Keratinocyte (primary cell): ENCODE results near the gene SH2D6. TPM values are rescaled to one million over a fixed set of nuclear protein-coding genes. Genes with fewer than 3 reads are reported as not detected.

Source experiments
- DNase-seq: peaks from one replicate; pipeline ENCODE4 v3.0.0-alpha.2; 2011; ENCODE audit warnings: low read depth, missing footprints, low spot score
- FAIRE-seq: peaks from 2 replicates; lab custom pipeline; 2011; peaks lifted over from hg19 to GRCh38; lab: Jason Lieb, UNC
- H2AFZ ChIP-seq: 2 replicates; pipeline ENCODE4 v1.6.0; 2012; ENCODE audit warnings: low read length, control low read depth, inconsistent platforms; ENCODE audit not compliant: control insufficient read depth
- H3K27ac ChIP-seq: 2 replicates; pipeline ENCODE4 v1.5.1; 2011; ENCODE audit warnings: low read length; ENCODE audit not compliant: control insufficient read depth, insufficient read depth
- H3K27me3 ChIP-seq: 3 replicates; pipeline ENCODE4 v1.6.0; 2011; ENCODE audit warnings: low read length; ENCODE audit not compliant: control insufficient read depth, insufficient read depth; ENCODE audit errors: extremely low read depth
- H3K36me3 ChIP-seq, 2 experiments: 2 replicates in 1 of 2; 3 replicates in 1 of 2; pipeline ENCODE4 v1.5.1; 2011; ENCODE audit warnings: low read length in 2 of 2, mild to moderate bottlenecking in 1 of 2; ENCODE audit not compliant: control insufficient read depth in 2 of 2, insufficient read depth in 2 of 2; ENCODE audit errors: extremely low read depth in 1 of 2
- H3K4me1 ChIP-seq: 3 replicates; pipeline ENCODE4 v1.5.1; 2011; ENCODE audit warnings: low read length; ENCODE audit not compliant: control insufficient read depth, insufficient read depth; ENCODE audit errors: extremely low read depth
- H3K4me2 ChIP-seq: 3 replicates; pipeline ENCODE4 v1.6.0; 2011; ENCODE audit warnings: low read depth, low read length; ENCODE audit not compliant: control insufficient read depth, insufficient read depth; ENCODE audit errors: extremely low read depth
- H3K4me3 ChIP-seq, 3 experiments: fragments of 200-600 bp in 1 of 3; sonication (generic) in 1 of 3; 2 replicates in 2 of 3; 3 replicates in 1 of 3; pipeline ENCODE4 v1.5.1; 2011 to 2016; ENCODE audit warnings: low read length in 3 of 3, mild to moderate bottlenecking in 3 of 3, control low read depth in 2 of 3, inconsistent platforms in 1 of 3, low read depth in 1 of 3, mixed read lengths in 1 of 3, mixed run types in 1 of 3, moderate library complexity in 1 of 3; ENCODE audit not compliant: control insufficient read depth in 2 of 3, insufficient read depth in 2 of 3; ENCODE audit errors: extremely low read depth in 1 of 3
- H3K79me2 ChIP-seq: 2 replicates; pipeline ENCODE4 v1.6.0; 2012; ENCODE audit warnings: low read length; ENCODE audit not compliant: control insufficient read depth, insufficient read depth
- H3K9ac ChIP-seq: 3 replicates; pipeline ENCODE4 v1.6.0; 2011; ENCODE audit warnings: low read length; ENCODE audit not compliant: control insufficient read depth, insufficient read depth; ENCODE audit errors: extremely low read depth
- H3K9me1 ChIP-seq: 3 replicates; pipeline ENCODE4 v1.6.0; 2011; ENCODE audit warnings: low read length; ENCODE audit not compliant: control insufficient read depth, insufficient read depth; ENCODE audit errors: extremely low read depth
- H3K9me3 ChIP-seq: 2 replicates; pipeline ENCODE4 v1.5.1; 2012; ENCODE audit warnings: low read depth, low read length; ENCODE audit not compliant: control insufficient read depth
- H4K20me1 ChIP-seq: 3 replicates; pipeline ENCODE4 v1.6.0; 2011; ENCODE audit warnings: low read length; ENCODE audit not compliant: control insufficient read depth, insufficient read depth; ENCODE audit errors: extremely low read depth
- EZH2 ChIP-seq: IDR thresholded peaks from one replicate; pipeline ENCODE4 v1.6.1; 2012; ENCODE audit warnings: inconsistent platforms, mild to moderate bottlenecking, low read length, moderate library complexity
- dilution Hi-C: fragments of 300-500 bp; cut with MboI; formaldehyde crosslinking; loops from one replicate; pipeline ENCODE4 v1.7.0; 2020; ENCODE audit warnings: low sequenced_read_pairs; ENCODE audit not compliant: extremely low pct_ligation_motif_present
- polyA plus RNA-seq, 5 experiments: library from polyadenylated mRNA; depleted of rRNA in 3 of 5; stranded (reverse) in 3 of 5; stranded (forward) in 1 of 5; unstranded in 1 of 5; fragments of >200 nt; gene quantifications; 1 replicate in 1 of 5; 2 replicates in 3 of 5; 3 replicates in 1 of 5; pipeline versions ENCODE4 v1.2.1 to v1.2.3, GENCODE V29; 2011 to 2012; ENCODE audit warnings: missing spikeins in 2 of 5, low read depth in 1 of 5, low replicate concordance in 1 of 5
- TF ChIP-seq, protein P1 (sequence below), 3 experiments: IDR thresholded peaks in 1 of 3; conservative IDR thresholded peaks in 1 of 3; optimal IDR thresholded peaks in 1 of 3; 2 replicates in 2 of 3; 3 replicates in 1 of 3; pipeline versions ENCODE3 to v1.5.1; 2011; ENCODE audit warnings: low read length in 3 of 3, mild to moderate bottlenecking in 3 of 3, moderate library complexity in 2 of 3, control low read depth in 1 of 3, inconsistent platforms in 1 of 3; ENCODE audit not compliant: insufficient read depth in 2 of 3; ENCODE audit errors: extremely low read depth in 1 of 3

The SH2D6 gene
- polyA plus RNA-seq, 1 donor (not counting 4 experiments of a cell fraction or from before 2014, with no cell fraction given) = 0.10 TPM

DNA sequence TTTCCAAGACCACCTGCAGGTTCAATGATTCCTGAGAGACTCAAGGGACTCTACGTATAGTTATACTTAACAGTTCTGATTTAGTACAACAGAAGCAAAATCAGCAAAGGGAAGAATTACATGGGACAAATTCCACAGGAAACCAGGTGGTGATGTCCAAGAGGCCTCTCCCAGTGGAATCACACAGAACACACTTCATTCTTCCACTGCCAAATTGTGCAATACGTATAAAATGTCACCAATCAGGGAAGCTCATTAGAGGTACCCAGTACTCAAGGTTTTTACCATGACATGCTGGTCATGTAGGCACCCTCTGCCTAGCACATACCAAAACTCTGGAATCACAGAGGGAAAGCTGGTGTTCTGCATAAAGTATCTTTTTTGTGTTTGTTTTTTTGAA lies 30.8 kb upstream of the SH2D6 start:
- H3K9me3 ChIP-seq = no peaks in the 10 kb centered on the region
- no peaks in the 10 kb centered on the region for H4K20me1 ChIP-seq
- no peak overlapping the region for H3K4me3 ChIP-seq
- H3K4me1 ChIP-seq = no peaks in the 10 kb centered on the region
- no peak overlapping the region for H3K9ac ChIP-seq
- H3K9me1 ChIP-seq = no peaks in the 10 kb centered on the region
- H3K79me2 ChIP-seq = no peaks in the 10 kb centered on the region
- FAIRE-seq (no peak), DNase-seq (no peak)
- dilution Hi-C loops = no loop called here
- peaks cover 34 to 38% of the 10 kb centered on the region in 2 experiments for H3K36me3 ChIP-seq
- no peaks in the 10 kb centered on the region for H3K27me3 ChIP-seq
- TF ChIP-seq EZH2 = no peak
- TF ChIP-seq, protein P1, sequence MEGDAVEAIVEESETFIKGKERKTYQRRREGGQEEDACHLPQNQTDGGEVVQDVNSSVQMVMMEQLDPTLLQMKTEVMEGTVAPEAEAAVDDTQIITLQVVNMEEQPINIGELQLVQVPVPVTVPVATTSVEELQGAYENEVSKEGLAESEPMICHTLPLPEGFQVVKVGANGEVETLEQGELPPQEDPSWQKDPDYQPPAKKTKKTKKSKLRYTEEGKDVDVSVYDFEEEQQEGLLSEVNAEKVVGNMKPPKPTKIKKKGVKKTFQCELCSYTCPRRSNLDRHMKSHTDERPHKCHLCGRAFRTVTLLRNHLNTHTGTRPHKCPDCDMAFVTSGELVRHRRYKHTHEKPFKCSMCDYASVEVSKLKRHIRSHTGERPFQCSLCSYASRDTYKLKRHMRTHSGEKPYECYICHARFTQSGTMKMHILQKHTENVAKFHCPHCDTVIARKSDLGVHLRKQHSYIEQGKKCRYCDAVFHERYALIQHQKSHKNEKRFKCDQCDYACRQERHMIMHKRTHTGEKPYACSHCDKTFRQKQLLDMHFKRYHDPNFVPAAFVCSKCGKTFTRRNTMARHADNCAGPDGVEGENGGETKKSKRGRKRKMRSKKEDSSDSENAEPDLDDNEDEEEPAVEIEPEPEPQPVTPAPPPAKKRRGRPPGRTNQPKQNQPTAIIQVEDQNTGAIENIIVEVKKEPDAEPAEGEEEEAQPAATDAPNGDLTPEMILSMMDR (optimal IDR thresholded peaks at IDR 0.05 in 1 of 3, IDR thresholded peaks at IDR 0.05 in 1 of 3, conservative IDR thresholded peaks at IDR 0.05 in 1 of 3; ENCODE audit: extremely low read depth in 1 of 3, insufficient read depth in 2 of 3, low read length in 3 of 3) = no peak
- H3K27ac ChIP-seq = no peak overlapping the region
- H3K4me2 ChIP-seq = no peak overlapping the region
- no peak overlapping the region for H2AFZ ChIP-seq

DNA sequence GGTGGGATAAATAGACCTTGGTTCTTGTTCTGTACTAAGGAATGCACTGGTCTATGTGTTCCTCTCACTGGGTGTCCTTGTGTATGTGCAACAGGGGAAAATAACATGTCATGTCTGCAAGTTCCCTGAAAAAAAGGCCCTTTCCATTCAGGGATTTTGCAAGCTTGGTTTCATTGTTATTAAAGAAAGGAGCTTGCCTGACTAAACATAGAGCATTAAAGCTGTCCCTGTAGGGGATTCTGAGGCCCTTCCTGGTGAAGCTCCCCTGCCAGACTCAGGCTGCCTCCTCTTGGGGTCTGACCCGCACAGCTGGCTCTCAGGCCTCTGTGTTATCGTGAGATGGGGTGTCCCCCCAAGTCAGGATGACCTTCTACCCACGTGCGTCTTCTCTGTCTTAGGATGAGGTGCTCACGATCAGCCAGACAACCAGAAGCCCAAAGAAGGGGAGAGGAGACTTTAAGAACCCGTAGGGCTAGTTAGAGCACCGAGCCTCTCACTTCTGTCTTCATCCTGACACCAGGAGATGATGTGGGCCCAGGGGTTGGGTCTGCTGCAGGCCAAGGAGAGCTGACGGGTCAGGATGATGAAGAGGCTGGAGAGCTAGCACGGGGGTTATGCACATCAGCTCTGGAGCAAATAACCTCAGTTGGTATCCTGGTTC lies 29.5 kb upstream of the SH2D6 start:
- H3K4me3 ChIP-seq = no peak overlapping the region
- H3K9me3 ChIP-seq = no peaks in the 10 kb centered on the region
- peaks cover 36 to 40% of the 10 kb centered on the region in 2 experiments for H3K36me3 ChIP-seq
- H3K79me2 ChIP-seq = no peaks in the 10 kb centered on the region
- TF ChIP-seq EZH2 = no peak
- TF ChIP-seq, protein P1 (optimal IDR thresholded peaks at IDR 0.05 in 1 of 3, IDR thresholded peaks at IDR 0.05 in 1 of 3, conservative IDR thresholded peaks at IDR 0.05 in 1 of 3; ENCODE audit: extremely low read depth in 1 of 3, insufficient read depth in 2 of 3, low read length in 3 of 3) = no peak
- H2AFZ ChIP-seq = no peak overlapping the region
- no peak overlapping the region for H3K4me2 ChIP-seq
- dilution Hi-C loops = no loop called here
- H3K27me3 ChIP-seq = no peaks in the 10 kb centered on the region
- no peak overlapping the region for H3K9ac ChIP-seq
- no peaks in the 10 kb centered on the region for H4K20me1 ChIP-seq
- DNase-seq (no peak), FAIRE-seq (no peak)
- no peaks in the 10 kb centered on the region for H3K4me1 ChIP-seq
- H3K27ac ChIP-seq = no peak overlapping the region
- no peaks in the 10 kb centered on the region for H3K9me1 ChIP-seq
